ENCODE data around the gene SPARCL1.

Gene SPARCL1

DNA sequence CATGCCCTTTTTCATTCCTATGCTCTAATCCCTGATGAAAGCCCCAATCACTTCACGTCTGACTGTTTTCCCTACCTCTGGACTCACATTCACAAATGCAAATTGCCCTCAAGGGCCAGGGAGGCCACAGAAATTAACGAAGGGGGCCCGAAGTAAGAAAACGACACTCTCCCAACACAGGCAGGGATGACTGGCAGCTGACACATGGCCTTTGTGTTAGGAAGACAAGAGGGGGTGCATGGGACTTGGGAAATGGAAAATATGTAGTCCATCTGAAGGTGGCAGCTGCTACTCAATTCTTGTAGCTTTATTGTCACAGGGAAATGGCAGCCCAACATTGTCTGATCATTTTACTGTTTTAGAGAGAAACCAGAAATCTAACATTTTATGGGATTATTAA lies 12.3 kb upstream of the SPARCL1 start:
- Histone ChIP-seq H3K36me3 (ENCODE audit: insufficient read depth, low read length) (no peaks in the 10 kb centered on the region), H3K27ac (ENCODE audit: low read depth, low read length) (no peak overlapping the region), H3K4me3 (ENCODE audit: low read length) (no peak overlapping the region), H3K4me1 (ENCODE audit: insufficient read depth, low read length) (0 out of 2 replicates have a peak, but pooled peaks cover 6% of the 10 kb centered on the region), H3K9ac (ENCODE audit: low read depth, low read length) (no peak overlapping the region), H3K9me3 (ENCODE audit: insufficient read depth, low read depth, low read length) (no peaks in the 10 kb centered on the region), H3K27me3 (ENCODE audit: insufficient read depth, low read length) (no peaks in the 10 kb centered on the region)
- 43% methylated on average over 4 of the region's 4 CpGs for WGBS

DNA sequence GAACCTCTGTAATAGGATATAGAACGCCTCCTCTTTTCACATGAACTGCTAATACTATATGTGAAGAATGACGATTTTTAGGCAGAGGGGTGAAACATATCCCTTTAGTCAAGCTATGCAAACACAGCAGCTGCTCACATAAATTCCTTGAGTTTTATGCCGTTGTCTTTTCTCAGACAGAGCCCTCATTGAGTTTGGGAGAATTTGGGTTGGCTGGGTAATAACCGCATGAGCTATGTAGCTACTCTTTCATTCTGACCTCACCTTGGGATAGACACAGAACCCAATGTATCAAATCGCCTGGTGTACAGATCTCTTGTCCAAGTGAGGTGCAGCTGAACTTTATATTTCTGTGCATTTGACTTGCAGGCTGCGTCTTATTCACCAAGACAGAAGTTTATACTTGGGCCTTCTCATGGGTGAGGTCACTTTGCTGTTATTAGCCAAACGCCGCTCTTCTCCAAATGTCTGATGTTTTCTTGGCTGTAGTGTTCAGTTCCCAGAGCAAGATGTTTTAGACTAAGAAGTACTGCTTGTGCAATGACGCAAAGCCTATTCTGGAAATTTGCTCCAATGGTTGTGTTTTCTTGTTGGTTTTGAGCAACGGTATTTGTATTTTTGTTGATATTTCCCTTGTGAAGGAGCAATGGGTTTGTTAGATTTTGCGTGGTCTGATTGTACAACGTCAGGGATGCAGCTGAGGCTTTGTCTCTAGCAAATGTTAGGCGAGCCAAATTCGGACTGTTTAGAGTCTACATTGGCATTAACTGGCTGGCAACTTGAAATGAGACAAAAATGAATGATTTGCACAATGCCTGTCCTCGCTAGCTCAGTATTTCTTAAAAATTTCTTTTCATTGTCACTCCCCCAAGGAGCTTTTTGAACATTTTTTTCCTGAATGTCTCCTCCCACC lies 11.2 kb upstream of the SPARCL1 start:
- 94% methylated on average over 14 of the region's 15 CpGs for WGBS
- H3K4me3 ChIP-seq (ENCODE audit: low read length), result no peak overlapping the region
- no peaks in the 10 kb centered on the region for H3K9me3 ChIP-seq (ENCODE audit: insufficient read depth, low read depth, low read length)
- H3K36me3 ChIP-seq (ENCODE audit: insufficient read depth, low read length), result no peaks in the 10 kb centered on the region
- no peak overlapping the region for H3K9ac ChIP-seq (ENCODE audit: low read depth, low read length)
- H3K27me3 ChIP-seq (ENCODE audit: insufficient read depth, low read length), result no peaks in the 10 kb centered on the region
- H3K4me1 ChIP-seq (ENCODE audit: insufficient read depth, low read length), result 0 out of 2 replicates have a peak, but pooled peaks cover 6% of the 10 kb centered on the region
- H3K27ac ChIP-seq (ENCODE audit: low read depth, low read length), result no peak overlapping the region

DNA sequence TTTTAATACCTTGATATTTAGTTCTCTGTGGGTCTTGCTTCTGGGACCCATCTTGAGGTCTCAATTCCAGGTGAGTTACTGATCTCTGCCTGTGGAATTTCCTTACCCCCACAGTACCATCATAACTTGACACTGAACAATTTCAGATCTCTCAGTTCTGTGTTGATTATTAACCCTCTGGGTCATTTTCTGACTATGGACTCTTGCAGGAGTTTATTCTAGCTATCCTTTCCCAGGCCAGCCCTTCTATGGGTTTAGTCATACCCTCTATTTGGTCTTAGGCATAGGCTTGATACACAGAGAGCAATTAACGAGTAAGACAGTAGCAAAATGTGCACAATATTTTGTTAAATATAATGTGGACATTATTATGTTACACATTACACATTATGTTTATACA lies 3.7 kb upstream of the SPARCL1 start:
- no peak overlapping the region for H3K4me3 ChIP-seq (ENCODE audit: low read length)
- no peak overlapping the region for H3K9ac ChIP-seq (ENCODE audit: low read depth, low read length)
- H3K9me3 ChIP-seq (ENCODE audit: insufficient read depth, low read depth, low read length), result no peaks in the 10 kb centered on the region
- 100% methylated on average over 1 of the region's 1 CpG for WGBS
- H3K4me1 ChIP-seq (ENCODE audit: insufficient read depth, low read length), result peaks cover 19% of the 10 kb centered on the region
- H3K27me3 ChIP-seq (ENCODE audit: insufficient read depth, low read length), result no peaks in the 10 kb centered on the region
- no peak overlapping the region for H3K27ac ChIP-seq (ENCODE audit: low read depth, low read length)
- H3K36me3 ChIP-seq (ENCODE audit: insufficient read depth, low read length), result no peaks in the 10 kb centered on the region

DNA sequence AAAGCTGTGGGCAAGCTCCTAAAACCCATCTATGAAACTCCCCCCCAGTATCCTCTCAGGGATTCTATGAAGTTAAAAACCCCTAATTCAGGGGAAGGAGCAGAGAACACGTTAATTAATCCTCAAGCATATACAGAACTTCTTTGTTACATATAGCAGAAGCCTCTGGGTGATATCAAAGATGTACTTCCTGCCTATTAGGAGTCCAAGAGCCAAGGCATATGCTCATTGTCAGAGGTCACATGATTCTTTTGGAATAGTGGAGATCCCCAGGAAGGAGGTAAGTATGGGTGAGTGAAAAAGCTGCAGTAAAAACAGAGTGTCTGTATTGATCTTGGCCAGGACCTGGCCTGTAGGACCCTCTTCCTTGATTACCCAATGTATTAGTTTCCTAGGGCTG lies 2.9 kb upstream of the SPARCL1 start:
- Histone ChIP-seq H3K36me3 (ENCODE audit: insufficient read depth, low read length) (no peaks in the 10 kb centered on the region), H3K27ac (ENCODE audit: low read depth, low read length) (no peak overlapping the region), H3K9me3 (ENCODE audit: insufficient read depth, low read depth, low read length) (no peaks in the 10 kb centered on the region), H3K27me3 (ENCODE audit: insufficient read depth, low read length) (no peaks in the 10 kb centered on the region), H3K4me3 (ENCODE audit: low read length) (no peak overlapping the region), H3K4me1 (ENCODE audit: insufficient read depth, low read length) (peaks cover 27% of the 10 kb centered on the region), H3K9ac (ENCODE audit: low read depth, low read length) (no peak overlapping the region)
- WGBS, result no CpG with 5 or more reads among the region's 1 CpG

DNA sequence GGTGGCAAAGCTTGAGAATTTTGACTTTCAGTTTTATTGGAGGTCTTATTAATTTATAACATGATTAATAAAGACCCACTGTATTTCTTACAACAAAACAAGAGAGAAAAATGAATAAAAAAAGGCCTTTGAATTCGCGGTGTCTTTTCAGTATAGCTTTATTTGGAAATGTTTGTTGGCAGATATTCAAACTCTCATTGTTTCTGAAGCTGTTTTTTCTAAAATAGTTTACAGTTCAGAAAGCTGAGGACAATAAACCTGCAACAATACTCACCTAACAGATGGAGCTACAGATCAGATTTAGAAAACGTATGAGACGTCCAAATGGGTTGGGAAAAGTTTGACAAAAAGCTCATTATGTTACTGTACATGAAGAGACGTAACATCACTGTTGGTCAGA lies 2.4 kb upstream of the SPARCL1 start:
- Histone ChIP-seq H3K9me3 (ENCODE audit: insufficient read depth, low read depth, low read length) (no peaks in the 10 kb centered on the region), H3K27ac (ENCODE audit: low read depth, low read length) (no peak overlapping the region), H3K4me3 (ENCODE audit: low read length) (no peak overlapping the region), H3K36me3 (ENCODE audit: insufficient read depth, low read length) (no peaks in the 10 kb centered on the region), H3K27me3 (ENCODE audit: insufficient read depth, low read length) (no peaks in the 10 kb centered on the region), H3K4me1 (ENCODE audit: insufficient read depth, low read length) (peaks cover 31% of the 10 kb centered on the region), H3K9ac (ENCODE audit: low read depth, low read length) (no peak overlapping the region)
- 77% methylated on average over 5 of the region's 5 CpGs for WGBS

DNA sequence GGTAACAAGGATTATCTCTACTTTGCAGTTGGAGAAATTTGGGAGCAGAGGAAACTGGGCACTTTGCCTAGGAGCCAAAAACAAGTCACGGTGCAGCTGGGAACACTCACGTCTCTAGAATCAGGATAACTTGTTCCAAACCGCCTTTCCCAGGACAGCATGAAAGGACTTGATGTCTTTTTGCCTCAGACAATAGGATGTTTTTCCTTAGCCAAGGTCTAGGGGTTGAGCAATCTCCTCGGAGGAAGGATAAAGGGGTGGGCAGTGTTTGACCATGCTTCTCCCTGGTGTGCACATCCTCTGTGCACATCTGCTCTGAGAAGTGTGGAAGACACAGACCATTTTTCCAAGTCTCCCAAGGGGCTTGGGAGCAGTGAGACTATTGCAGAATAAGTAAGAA lies 1.7 kb upstream of the SPARCL1 start:
- Histone ChIP-seq H3K36me3 (ENCODE audit: insufficient read depth, low read length) (no peaks in the 10 kb centered on the region), H3K27me3 (ENCODE audit: insufficient read depth, low read length) (no peaks in the 10 kb centered on the region), H3K4me3 (ENCODE audit: low read length) (no peak overlapping the region), H3K27ac (ENCODE audit: low read depth, low read length) (no peak overlapping the region), H3K9me3 (ENCODE audit: insufficient read depth, low read depth, low read length) (no peaks in the 10 kb centered on the region), H3K4me1 (ENCODE audit: insufficient read depth, low read length) (peaks cover 38% of the 10 kb centered on the region), H3K9ac (ENCODE audit: low read depth, low read length) (no peak overlapping the region)
- WGBS, result 84% methylated on average over 4 of the region's 4 CpGs

DNA sequence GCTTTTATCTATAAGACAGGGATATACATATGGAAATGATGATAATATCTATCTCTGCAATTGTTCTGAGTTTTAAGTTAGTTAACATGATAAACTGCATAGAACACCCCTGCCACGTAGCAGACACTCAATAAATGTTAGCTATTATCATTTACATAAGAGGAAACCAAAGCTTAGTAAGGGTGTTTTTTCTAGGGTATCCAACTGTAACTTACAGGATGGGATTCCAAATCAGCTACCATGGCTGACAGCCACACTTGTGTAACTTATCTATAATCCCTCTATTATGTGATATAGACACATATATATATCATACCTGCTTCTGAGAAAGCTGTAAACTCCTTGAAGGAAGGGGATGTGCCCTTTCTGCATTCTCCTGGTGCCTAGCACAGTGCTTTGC lies 1.1 kb upstream of the SPARCL1 start:
- H3K4me3 ChIP-seq (ENCODE audit: low read length), result no peak overlapping the region
- WGBS, result no CpG with 5 or more reads among the region's 1 CpG
- H3K27ac ChIP-seq (ENCODE audit: low read depth, low read length), result no peak overlapping the region
- peaks cover 44% of the 10 kb centered on the region for H3K4me1 ChIP-seq (ENCODE audit: insufficient read depth, low read length)
- no peak overlapping the region for H3K9ac ChIP-seq (ENCODE audit: low read depth, low read length)
- H3K27me3 ChIP-seq (ENCODE audit: insufficient read depth, low read length), result no peaks in the 10 kb centered on the region
- H3K36me3 ChIP-seq (ENCODE audit: insufficient read depth, low read length), result no peaks in the 10 kb centered on the region
- H3K9me3 ChIP-seq (ENCODE audit: insufficient read depth, low read depth, low read length), result no peaks in the 10 kb centered on the region

DNA sequence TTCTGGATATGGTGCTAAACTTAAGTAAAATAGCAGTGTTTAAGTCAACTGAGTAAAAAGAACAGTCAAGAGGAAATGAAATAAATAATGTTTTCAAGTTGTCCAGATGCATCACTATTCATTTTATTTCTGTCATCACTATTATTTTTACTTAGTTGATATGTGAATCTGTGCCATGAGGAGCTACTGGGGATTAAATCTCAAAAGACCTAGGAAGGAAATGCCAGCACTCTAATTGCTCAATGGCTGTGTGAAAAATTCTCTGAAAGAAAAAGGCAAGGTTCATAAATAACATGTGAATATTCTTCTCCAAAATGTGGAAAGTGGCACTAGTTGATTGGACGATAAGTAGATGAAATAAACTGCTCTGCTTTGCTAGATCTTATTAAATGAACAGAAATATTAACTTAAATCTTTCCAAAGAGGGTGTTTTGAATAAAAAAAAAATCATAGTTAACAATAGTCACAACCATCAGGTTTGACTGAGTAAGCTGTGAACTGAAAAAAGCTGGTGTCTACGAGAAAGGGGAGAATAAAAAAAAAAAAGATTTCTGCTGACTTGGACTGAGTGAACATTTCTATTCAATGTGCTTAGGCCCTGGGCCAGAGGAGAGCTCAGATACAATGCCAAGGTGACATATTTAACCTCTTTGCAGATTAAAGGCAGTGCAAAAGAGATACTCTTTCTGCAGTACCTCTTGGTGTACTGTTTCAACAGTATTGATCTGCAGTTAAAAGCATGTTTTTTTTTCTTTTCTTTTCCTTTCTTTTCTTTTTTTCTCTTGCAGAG lies 1.6 kb downstream of the SPARCL1 start:
- H3K27me3 ChIP-seq (ENCODE audit: insufficient read depth, low read length), result peaks cover 2% of the 10 kb centered on the region; the same call in 1 of the 2 replicates
- 71% methylated on average over 1 of the region's 2 CpGs for WGBS
- no peaks in the 10 kb centered on the region for H3K36me3 ChIP-seq (ENCODE audit: insufficient read depth, low read length)
- no peak overlapping the region for H3K27ac ChIP-seq (ENCODE audit: low read depth, low read length)
- H3K4me1 ChIP-seq (ENCODE audit: insufficient read depth, low read length), result peaks cover 46% of the 10 kb centered on the region
- no peaks in the 10 kb centered on the region for H3K9me3 ChIP-seq (ENCODE audit: insufficient read depth, low read depth, low read length)
- no peak overlapping the region for H3K4me3 ChIP-seq (ENCODE audit: low read length)
- no peak overlapping the region for H3K9ac ChIP-seq (ENCODE audit: low read depth, low read length)

DNA sequence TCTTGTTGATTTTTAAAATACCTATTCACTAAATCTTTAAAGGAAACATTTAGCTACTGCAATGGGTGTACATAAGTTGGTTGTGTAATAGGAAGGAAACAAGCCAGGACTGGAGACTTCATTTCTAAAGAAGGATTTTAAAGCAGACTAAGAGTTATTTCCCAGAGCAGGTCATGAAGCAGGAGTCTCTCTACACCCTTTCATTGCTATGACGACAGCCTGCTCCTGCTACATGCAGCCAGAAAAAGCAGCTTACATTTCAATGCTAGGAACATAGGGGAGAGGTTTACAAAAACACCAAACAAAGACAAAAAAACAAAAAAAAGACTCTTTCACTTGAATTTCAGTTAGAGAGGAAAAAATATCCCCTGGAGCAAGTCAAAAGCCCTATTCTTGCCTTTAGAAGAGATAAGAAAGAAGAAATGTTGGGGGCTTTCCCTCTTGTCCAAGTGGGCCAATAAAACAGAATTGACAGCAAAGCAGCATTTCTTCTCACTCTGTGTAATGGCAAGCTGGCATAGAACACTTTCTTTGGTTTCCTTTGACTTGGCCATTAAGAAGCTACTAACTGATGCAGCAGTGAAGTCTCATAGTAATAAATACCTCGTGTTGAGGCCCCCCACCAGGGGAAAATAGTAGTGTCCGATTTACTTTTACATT lies 3.4 kb downstream of the SPARCL1 start:
- H3K27me3 ChIP-seq (ENCODE audit: insufficient read depth, low read length), result peaks cover 18% of the 10 kb centered on the region; the same call in 1 of the 2 replicates
- no peak overlapping the region for H3K9ac ChIP-seq (ENCODE audit: low read depth, low read length)
- peak overlapping the region; percentile 81; the same call in 1 of the 2 replicates for H3K27ac ChIP-seq (ENCODE audit: low read depth, low read length)
- WGBS, result 50% methylated on average over 3 of the region's 3 CpGs
- H3K4me1 ChIP-seq (ENCODE audit: insufficient read depth, low read length), result peaks cover 53% of the 10 kb centered on the region
- no peak overlapping the region for H3K4me3 ChIP-seq (ENCODE audit: low read length)
- no peaks in the 10 kb centered on the region for H3K9me3 ChIP-seq (ENCODE audit: insufficient read depth, low read depth, low read length)
- no peaks in the 10 kb centered on the region for H3K36me3 ChIP-seq (ENCODE audit: insufficient read depth, low read length)

DNA sequence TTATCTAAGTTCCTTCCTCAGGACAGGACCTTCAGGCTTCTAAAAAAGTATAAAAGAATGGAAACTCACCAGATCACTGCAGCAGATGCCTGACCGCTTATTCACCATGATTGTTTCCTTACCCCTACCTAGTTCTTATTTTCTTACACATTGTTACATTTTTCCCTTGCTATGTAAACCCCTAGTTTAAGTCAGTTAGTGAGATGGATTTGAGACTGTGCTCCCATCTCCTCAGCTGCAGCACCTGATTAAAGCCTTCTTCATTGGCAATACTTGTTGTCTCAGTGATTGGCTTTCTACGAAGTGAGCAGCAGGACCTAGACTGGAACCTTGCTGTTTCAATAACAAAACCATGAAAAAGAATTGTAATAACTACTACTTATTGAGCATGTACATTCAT lies 4.7 kb downstream of the SPARCL1 start:
- Histone ChIP-seq H3K4me1 (ENCODE audit: insufficient read depth, low read length) (peaks cover 56% of the 10 kb centered on the region), H3K36me3 (ENCODE audit: insufficient read depth, low read length) (no peaks in the 10 kb centered on the region), H3K9me3 (ENCODE audit: insufficient read depth, low read depth, low read length) (no peaks in the 10 kb centered on the region), H3K4me3 (ENCODE audit: low read length) (no peak overlapping the region), H3K27me3 (ENCODE audit: insufficient read depth, low read length) (peaks cover 21% of the 10 kb centered on the region; the same call in 1 of the 2 replicates), H3K9ac (ENCODE audit: low read depth, low read length) (no peak overlapping the region), H3K27ac (ENCODE audit: low read depth, low read length) (no peak overlapping the region)
- 47% methylated on average over 2 of the region's 2 CpGs for WGBS

DNA sequence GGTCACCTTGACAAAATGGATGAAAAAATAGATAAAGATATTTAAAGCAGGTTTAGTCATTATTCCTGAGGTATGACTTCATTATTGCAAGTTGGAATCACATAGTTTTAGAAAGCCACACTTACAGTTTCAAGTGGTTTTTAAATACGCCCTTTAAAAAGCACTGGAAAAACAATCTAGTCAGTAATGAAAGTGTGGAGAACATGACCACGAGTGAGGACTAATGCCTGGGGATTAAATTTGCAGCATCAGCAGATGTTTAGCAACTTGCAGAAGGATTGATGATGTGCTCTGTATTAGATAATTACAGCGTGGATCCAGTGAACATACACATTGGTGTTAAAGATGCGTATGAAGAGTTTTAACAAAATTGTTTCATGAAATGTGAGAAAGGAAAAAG lies 5.9 kb downstream of the SPARCL1 start:
- peaks cover 30% of the 10 kb centered on the region; the same call in 1 of the 2 replicates for H3K27me3 ChIP-seq (ENCODE audit: insufficient read depth, low read length)
- no peak overlapping the region for H3K27ac ChIP-seq (ENCODE audit: low read depth, low read length)
- H3K36me3 ChIP-seq (ENCODE audit: insufficient read depth, low read length), result no peaks in the 10 kb centered on the region
- H3K4me1 ChIP-seq (ENCODE audit: insufficient read depth, low read length), result peaks cover 44% of the 10 kb centered on the region
- no peak overlapping the region for H3K4me3 ChIP-seq (ENCODE audit: low read length)
- no peaks in the 10 kb centered on the region for H3K9me3 ChIP-seq (ENCODE audit: insufficient read depth, low read depth, low read length)
- H3K9ac ChIP-seq (ENCODE audit: low read depth, low read length), result no peak overlapping the region
- WGBS, result 98% methylated on average over 4 of the region's 4 CpGs

All from HUES64 (cell line).